Measurements from ENCODE around the gene CHRNA7. TPM values are rescaled to one million over a fixed set of nuclear protein-coding genes. Genes with fewer than 3 reads are reported as not detected.

CHRNA7 gene
- total and polyA plus RNA-seq, 9 of the 15 experiments (the other 6 are each of a cell fraction or from before 2014, with no cell fraction given) = 0.04 TPM; not detected in 8

- ATAC-seq (no peak), FAIRE-seq (no peak), DNase-seq (ENCODE audit: extremely low read depth in 1 of 4, low spot score in 3 of 4) (no peak)
- ChIA-PET POLR2A (interaction anchor here (0.7 kb wide), 1 partner anchor 179 kb away, joined by 3 read pairs; no protein-coding TSS in a partner anchor), CTCF (ENCODE audit: low intra/inter-chr PET ratio) (no interaction called here)
- H3K9ac ChIP-seq (ENCODE audit: insufficient read depth in 1 of 2, low read depth in 2 of 2, low read length in 2 of 2) = no peak overlapping the region
- H4K20me1 ChIP-seq (replicated peaks; ENCODE audit: control insufficient read depth, insufficient read depth, low read length) = no peaks in the 10 kb centered on the region
- no peaks in the 10 kb centered on the region for H3K79me2 ChIP-seq (ENCODE audit: control insufficient read depth, insufficient read depth, low read length)
- no peak overlapping the region for H2AFZ ChIP-seq (ENCODE audit: low read depth, low read length)
- H3K27ac ChIP-seq (ENCODE audit: extremely low read depth, low read depth, low read length) = no peak overlapping the region
- no peak overlapping the region for H3K4me3 ChIP-seq
- H3K36me3 ChIP-seq (ENCODE audit: control insufficient read depth, insufficient read depth, low read length) = no peaks in the 10 kb centered on the region
- no peaks in the 10 kb centered on the region for H3K9me3 ChIP-seq (replicated peaks; ENCODE audit: control insufficient read depth, insufficient read depth, low read depth, low read length)
- H3K4me1 ChIP-seq (replicated peaks in 1 of 2; ENCODE audit: control insufficient read depth in 2 of 2, insufficient read depth in 2 of 2, low read length in 2 of 2) = no peaks in the 10 kb centered on the region; a peak in 1 of 5 replicates
- TF ChIP-seq SMAD1 (IDR thresholded peaks at IDR 0.05; ENCODE audit: low read depth, low read length, partially characterized antibody) = no peak
- TF ChIP-seq MAFG (tag; conservative IDR thresholded peaks at IDR 0.05) = peak; percentile 28; the same call in 1 of the 2 replicates
- TF ChIP-seq CCAR2 (IDR thresholded peaks at IDR 0.05; ENCODE audit: low read depth, low read length) = no peak
- TF ChIP-seq LARP7 (IDR thresholded peaks at IDR 0.05) = no peak
- no peak for TF ChIP-seq MYC (IDR thresholded peaks at IDR 0.05; ENCODE audit: low read depth, low read length)
- no peak for TF ChIP-seq MYC (CRISPR knock-in tag; IDR thresholded peaks at IDR 0.05; ENCODE audit: borderline replicate concordance, low read depth)
- TF ChIP-seq ZNF224 (CRISPR knock-in tag; IDR thresholded peaks at IDR 0.05) = no peak
- TF ChIP-seq BCOR (IDR thresholded peaks at IDR 0.05) = no peak
- TF ChIP-seq ATF1 (CRISPR knock-in tag; IDR thresholded peaks at IDR 0.05) = no peak
- TF ChIP-seq ATF1 (tag; IDR thresholded peaks at IDR 0.05) = no peak
- intact Hi-C loops (cut with micrococcal nuclease) (no loop called here), in situ Hi-C loops (cut with MboI) (no loop called here)
- no peaks in the 10 kb centered on the region for H3K9me1 ChIP-seq (ENCODE audit: control insufficient read depth, insufficient read depth, low read length)
- no peaks in the 10 kb centered on the region; a peak in 1 of 5 replicates for H3K27me3 ChIP-seq (ENCODE audit: control insufficient read depth in 2 of 2, insufficient read depth in 2 of 2, low read length in 2 of 2)
- no peak overlapping the region for H3K4me2 ChIP-seq (ENCODE audit: insufficient read depth, low read length)
- WGBS (ENCODE audit: insufficient coverage, low coverage, missing lambda C conversion rate) = 0% methylated on average over 2 of the region's 2 CpGs
- no TSS peak for BruUV-seq (replicated peaks)
Observed at GRCh38 chr15:32132859-32133258, 102.5 kb downstream of the CHRNA7 start.

Data from K562 (cell line).